ENCODE results near the gene ACOT7.

Gene ACOT7

DNA sequence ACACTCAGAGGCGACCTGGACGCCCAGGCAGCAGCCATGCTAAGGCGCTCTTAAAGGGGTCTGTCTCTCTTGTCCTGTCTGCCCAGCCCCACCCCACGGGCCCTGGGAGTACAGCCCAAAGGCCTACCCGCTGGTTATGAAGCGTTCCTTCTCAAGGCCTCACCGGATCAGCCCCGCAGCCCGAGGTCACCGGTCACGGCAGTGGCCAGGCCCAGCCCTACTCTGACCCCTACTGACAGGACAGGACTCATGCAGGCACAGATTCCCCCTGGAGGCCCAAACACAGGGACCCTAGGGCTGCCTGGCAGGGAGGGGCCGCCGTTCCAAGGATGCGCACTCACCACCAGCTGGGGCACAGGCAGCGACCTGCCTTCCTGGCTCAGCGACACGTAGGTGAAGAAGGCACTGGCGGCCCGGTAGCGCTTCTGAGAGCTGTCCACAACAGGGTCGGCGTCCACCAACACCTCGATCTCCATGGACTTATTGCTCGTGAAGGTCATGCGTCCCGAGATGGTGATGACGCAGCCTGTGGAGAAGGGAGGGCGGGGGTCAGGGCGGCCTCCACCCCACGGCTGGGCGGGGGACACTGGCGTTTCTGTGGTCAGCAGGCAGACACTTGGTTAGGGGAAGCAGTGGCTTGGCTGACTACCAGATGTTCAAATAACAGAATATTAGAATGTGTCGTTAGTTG, 112.7 kb downstream of the ACOT7 start:
- DNase-seq: no peak

DNA sequence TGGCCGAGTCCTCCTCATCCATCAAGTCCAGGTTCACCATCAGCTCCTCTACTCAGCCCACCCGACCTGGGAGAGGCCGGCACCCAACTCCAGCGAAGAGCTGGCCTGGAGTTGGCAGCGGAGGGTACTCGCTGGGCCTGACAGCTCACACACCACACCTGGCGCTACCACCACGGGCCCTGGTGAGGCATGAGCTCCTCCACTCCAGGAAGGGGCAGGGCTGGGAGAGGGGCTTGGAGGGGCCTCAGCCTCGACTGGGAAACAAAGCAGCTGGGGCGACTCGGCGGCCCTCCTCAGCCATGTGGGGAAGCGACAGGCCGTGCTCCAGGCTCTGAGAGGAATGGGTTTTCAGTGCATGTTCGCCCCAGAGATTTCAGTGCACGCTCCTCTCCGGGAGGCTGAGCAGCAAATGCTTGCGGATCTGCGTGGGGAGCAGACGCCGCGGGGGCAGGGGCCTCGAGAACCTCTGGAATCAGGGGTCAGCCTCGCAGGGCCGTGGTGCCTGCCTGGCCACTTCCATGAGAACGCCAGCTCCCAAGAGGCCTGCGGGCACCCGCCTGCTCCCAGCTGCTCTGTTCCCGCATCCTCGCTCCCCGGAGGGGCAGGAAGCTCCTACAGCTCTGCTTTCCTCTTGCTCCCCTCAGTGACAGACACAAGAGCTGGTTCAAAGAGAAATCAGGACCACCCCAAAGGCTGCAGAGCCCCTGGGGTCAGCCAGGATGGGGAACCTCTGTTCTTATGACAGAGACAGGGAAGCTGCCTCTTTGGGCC, 113.8 kb downstream of the ACOT7 start:
- DNase-seq: no peak

DNA sequence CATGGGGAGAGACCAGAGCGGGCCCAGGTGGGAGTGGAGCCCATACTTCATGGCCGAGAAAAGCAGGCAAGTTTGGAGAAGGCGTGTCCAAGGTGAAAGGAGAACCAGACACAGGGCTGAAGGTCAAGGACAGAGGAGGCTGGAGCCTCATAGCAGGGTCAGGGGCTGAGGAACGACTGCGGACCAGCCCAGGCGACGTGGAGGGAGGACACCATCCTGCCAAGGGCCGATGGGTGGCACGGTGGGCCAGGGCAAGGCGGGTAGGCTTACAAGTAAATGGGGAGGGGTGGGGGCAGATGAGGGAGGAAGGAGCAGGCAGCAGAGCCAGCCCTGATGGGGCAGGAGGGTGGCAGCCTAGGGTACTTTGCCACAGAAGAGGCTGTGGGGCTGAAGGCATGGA, 114.5 kb downstream of the ACOT7 start:
- no peak for DNase-seq

DNA sequence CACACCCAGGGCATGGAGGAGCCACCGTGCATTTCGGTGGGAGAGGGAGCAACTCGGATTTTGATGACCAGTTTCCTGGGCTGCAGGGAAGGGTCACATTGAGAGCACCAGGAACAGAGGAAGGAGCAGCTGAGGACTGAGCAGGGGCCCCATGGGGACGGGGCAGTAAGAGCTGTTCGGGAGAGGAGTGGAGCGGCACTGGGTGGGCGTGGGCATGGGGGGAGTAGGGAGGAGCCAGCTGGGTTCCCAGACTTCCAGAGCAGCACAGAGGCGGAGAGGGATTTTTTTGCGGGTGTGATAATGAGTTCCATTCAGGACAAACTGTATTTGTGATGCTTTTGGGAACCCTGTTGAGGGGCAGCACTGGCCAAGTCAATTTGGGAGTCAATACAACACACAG, 115.3 kb downstream of the ACOT7 start:
- DNase-seq: no peak

DNA sequence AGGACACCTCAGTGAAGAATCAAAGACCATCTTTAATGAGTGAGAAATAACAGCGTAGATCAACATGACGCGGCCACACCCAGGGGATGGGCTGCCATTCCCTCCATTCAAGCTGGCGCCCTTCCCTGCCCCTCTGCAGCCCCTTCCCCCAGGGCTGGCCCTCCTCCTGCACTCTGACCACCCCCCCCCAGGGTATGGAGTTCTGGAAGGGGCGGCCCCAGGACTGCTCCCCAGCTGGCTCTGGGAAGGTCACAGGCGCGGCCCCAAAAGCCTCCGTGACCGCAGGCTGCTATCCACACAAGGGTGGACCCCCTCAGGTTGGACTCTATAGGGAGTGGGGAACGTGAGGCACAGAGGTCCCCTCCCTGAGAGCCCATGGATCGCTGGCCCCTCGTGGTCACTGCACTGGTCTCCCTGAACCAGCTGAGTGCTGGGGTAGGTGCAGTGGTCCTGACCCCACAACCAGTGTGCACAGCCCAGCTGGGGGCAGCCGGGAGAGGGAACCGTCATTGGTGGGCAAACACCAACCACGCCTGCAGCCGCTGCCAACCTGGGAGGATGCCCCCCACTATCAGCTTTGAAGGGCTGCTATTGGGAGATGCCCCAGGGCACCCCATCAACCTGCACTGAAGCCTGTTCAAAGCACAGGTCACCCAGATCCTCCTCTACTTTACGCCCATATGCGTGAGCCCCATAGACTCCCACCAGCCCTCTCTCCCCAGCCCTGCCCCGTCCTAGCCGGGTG, 116.6 kb downstream of the ACOT7 start:
- no peak for DNase-seq

DNA sequence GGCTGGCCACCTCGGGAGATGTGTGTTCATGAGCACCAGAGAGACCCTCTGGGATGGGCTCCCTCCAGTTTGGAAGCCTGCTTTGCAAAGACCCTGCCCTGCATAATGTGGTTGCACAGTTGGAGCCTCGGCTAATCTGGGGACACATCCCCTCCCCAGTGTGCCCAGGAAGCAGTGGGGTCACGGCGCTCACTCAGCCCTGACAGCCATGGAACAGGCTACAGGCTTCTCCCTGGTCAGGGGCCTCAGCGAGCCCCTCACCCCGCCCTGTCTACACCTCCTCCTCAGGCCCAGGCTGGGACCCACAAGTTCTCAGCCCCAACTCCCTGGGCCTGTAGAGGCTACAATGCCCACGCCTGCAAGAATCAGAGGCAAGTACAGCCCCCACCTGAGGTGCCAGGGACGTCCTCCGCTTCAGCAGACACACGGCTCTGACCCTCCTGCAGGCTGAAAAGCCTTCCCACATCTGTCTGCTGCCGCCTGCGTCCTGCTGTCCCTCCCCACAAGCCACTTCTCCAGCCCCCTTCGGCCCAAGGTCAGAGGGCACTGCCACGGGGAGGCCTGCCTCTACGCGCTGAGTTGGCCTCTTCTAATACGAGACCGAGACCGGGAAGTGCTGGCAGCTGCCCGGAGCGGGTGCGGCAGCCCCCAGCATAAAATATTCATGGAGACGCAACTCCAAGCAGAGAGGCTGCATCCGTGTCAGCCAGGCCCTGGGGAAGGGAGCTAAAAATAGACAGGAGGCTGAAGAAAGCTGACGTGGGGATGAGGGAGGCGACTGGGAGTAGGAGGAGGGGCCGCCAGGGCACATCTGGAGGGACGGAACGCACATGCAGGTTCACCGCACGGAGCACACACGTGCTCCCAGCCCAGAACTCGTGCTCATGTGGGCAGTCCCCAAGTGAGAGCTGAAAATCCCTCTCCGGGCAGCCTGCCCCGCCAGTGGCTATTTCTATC, 117.5 kb downstream of the ACOT7 start:
- no peak for DNase-seq

DNA sequence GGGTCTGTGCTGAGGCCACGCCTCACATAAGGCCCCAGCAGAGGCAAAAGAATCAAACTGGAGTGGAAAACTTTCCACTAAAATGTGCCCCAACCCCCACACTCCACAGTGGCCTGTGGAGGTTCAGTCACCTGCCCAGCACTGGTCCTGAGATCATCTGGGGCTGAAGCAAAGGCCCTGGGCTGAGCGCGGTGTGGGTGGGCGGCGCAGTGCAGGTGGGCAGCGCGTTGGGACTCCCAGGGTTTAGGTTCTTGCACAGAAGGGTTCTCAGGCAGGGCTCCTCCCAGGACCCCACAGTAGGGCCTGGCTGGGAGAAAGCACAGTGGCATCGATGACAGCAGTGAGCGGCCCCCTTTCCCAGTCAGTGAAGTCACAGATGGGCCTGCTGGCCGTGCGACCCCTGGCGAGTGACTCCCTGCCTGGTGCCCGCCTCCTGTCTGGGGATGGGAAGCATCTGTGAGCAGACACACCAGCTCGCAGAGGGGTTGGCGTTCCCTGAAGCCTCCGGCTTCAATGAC, 118.9 kb downstream of the ACOT7 start:
- no peak for DNase-seq

DNA sequence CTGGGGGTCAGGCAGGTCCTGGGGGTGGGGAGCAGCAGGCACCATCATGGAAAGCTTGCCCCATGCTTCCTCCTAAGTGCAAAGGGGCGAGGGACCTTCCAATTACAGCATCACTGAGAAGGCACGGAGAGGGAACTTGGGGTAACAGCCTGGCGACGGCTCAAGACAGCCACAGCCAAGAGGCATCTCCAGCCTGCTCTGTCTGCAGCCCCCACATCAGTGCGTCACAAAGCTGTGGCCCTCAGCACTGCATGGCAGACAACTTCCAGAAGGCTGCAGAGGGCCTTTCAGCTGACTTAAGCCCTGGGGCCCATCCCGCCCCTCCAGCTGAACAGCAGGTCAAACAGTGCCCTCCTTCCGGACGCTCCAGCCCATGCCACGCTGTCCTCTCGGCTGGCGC, 119.5 kb downstream of the ACOT7 start:
- no peak for DNase-seq

DNA sequence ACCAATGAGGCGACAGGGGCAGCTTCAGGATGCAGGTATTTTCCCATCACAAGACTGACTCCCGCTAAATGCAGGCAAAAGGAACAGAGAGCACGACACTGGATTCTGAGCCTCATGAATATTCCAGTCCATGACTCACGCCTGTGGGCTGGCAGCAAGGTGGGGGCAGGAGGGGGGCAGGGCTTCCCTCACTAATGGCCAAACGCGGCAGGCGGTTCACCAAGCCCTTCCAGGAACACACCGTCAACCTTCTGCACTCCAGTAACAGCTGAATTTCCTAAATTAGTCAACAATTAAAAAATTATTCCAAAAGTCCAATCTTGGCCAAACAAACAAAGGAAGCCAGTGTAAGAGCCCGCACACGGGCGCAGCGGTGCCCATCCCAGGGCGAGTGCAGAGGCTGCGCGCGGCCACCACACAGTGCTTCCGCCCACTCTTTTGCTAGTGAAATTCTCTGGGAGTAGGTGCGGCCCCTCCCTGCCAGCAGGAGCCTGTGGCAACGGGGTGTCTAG, 120.1 kb downstream of the ACOT7 start:
- no peak for DNase-seq

DNA sequence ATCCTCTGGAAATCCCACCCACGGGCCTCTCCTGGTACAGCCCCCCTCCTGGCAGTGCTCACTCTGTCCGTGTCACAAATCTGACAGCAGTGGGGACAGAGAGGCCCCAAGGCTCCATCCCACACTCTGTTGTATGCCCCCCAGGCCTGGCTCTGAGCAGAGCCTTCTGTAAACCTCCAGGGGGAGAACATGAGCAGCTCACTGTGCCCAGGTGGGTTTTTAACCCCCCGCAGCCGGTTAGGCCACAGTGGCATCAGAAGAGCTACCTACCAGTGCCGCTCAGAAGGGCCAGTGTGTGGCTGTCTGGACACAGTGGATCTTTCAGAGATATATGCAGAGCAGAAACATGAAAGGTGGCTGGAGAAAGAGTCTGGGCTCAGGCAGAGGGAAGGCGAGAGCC, 120.7 kb downstream of the ACOT7 start:
- no peak for DNase-seq

DNA sequence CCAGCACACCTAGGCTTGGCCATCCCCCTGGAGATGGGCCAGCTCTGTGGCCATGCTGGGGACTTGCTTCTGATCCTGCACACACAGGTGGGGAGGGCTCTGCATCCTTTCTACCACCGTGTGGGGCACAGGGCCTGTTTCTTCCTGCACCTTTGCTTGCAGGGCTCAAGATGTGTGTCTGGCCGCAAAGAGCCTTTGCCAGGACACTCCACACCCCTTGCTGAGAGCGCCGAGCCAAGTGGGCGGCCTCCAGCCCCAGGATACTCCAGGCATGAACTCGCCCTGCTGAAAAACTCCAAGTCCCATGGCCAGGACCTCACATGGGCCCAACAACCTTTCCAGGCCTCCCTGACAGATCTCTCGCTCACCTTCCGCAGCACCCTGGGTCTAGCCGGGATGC, 121.1 kb downstream of the ACOT7 start:
- no peak for DNase-seq

DNA sequence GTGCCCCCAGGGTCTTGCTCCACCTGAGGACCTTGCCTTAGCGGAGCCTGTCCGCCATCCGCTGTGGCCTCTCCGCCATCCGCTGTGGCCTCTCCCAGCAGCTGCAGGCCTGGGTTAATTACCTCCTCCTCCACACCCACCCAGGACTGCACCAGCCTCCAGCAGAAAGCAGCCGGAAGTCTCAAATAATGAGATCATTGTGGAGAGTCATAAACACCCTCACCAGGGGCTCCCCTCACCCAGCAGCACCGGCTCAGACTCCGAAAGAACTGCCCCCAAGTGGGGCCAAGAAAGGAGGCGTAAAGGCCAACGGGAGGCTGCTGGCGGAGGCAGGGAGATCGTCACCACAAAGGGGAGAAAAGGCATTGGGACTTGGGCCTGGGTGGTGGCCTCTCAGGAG, 122.0 kb downstream of the ACOT7 start:
- no peak for DNase-seq

DNA sequence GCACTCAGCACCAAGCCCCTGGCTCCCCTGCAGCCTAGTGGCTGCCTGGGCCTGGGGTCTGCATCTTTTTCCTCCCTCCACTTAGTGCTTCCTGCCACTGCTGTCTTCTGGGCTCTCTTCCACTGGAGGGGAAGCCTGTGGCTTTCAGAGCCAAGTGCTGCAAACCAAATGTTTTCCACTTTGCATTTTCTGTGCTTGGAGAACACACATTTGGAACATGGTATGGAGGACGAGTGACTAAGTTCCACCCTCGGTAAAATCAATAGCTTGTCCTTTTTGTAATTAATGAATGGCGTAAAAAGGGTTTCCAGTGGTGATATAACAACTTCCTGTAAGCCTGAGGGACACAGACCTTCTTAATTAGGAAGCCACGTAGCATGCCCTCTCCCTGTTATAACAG, 122.6 kb downstream of the ACOT7 start:
- no peak for DNase-seq

DNA sequence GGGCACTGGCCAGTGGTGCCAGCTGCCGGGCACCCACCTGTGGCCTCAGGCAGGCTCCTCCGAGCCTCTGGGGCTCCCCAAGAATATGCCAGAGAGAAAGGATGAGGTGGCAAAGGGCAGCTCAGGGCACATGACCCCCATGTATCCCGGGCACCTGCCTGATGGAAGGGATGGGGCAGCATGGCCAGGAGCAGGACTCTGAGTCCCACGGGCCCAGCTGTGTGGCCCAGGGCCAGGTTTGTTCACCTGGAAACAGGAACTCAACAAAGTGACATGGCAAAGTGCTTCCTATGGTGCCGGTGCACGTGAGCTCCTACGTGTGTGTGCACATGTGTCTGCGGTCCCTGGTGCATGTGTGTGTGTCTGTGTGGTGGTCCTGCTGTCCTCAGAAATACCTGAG, 123.2 kb downstream of the ACOT7 start:
- no peak for DNase-seq

DNA sequence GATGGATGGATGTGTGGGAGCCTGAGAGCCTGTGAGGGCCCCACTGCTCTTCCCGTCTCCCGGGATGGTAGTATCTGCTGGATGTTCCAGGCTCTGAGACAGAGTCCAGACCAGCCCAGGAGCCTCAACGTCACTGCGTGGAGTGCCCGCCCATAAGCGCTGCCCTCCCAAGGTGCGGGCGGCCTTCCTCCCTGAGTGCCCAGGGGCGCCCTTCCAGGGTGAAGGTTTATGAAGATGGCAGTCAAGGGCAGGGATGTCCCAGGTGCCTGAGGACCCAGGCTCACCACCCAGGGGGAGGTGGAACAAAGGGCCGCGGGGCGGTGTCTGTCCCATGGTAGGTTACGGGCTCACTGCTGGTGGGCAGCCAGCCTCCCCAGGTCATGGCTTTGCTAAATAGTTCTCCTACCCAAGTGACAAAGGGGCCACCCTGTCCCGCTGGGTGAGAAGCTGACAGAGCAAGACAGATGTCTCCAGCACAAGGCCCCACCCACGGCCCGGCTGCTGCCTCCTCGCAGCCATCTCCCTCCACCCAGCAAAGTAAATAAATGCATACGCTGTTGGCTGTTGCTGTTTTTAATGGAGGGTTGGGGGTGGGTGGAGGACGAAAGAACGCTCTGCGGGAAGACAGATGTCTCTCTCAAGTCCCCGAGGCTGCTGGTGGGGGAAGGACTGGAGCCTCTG, 123.7 kb downstream of the ACOT7 start:
- no peak for DNase-seq

DNA sequence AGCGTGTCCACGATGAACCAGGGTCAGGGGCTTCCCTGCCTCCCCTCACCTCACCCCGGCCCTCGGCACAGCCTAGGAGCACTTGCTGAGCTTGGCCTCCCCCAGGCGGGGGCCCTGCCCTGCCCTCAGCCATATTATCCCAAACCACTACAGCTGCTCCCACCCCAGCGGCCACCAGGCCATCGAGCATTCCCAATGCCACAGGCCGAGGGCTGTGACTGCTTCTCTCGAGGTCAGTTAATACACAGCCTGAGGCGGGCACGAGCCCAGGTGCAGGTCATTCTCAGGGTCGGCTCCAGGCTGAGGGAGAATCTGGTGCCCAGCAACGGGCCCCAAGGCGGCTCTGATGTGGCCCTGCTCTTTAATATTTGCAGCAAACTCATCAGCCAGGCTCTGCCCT, 124.3 kb downstream of the ACOT7 start:
- no peak for DNase-seq

DNA sequence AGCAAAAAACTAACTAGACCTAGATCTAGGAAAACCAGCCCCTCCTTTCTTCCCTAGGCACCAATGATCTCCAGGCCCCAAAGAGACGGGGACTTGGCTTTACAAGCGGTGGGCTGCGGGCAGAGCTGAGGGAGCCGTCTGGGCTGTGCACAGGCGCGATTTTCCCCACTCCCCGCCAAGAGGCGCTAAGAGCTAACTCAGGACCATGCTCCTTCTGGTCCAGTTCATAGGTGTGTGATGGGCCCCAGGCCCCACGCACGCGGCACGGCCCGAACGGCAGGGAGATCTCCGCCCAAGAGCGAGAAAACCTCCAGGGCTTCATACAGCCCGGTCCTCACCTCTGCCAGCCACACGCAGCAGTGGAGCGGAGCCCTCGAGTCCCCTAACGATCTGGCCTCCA, 125.2 kb downstream of the ACOT7 start:
- no peak for DNase-seq

DNA sequence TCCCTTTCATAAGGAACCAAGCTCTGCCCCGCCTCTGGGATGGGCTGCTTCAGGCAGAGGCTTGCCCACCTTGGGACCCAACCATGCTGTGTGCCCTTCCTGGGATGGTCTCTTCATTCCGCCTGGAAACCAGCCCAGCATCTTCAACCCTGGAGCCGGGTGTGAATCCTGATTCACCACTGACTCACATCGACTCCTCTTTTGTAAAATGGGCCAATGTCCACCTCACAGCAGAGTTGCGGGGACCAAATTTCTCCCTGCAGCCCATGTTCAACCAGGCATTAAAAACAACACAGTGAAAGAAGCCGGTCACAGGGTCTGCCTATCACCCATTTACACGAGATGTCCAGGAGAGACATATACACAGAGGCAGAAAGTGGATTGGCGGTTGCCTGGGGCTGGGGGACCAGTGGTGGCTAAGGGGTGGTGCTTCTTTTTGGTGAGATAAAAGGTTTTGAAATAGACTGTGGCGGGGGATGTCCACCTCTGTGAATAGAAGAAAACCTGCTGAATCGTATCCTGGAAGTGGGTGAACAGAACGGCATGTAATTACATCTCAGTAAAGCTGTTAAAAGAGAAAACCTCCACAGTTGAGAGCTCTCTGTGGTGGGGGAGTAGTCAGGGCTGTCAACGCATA, 125.8 kb downstream of the ACOT7 start:
- DNase-seq: no peak

DNA sequence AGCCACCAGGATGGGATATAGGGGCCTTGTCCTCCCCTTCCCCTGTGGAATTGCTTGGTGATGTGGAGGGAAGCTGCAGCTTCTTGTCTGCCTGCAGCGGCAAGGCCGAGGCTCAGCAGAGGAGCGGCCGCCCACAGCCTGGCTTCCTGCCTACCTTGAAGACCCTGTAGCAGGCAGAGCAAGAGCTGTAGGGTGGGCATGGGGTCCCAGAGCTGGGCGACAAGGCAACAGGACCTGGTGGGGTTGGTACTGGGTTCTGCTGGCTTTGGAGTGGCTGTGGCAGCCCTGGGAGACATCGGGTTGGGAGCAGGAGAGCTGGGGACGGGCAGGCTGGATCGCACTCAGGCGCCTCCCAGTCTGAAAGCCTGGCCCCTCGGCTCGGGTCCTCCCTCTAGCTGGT, 126.9 kb downstream of the ACOT7 start:
- no peak for DNase-seq

DNA sequence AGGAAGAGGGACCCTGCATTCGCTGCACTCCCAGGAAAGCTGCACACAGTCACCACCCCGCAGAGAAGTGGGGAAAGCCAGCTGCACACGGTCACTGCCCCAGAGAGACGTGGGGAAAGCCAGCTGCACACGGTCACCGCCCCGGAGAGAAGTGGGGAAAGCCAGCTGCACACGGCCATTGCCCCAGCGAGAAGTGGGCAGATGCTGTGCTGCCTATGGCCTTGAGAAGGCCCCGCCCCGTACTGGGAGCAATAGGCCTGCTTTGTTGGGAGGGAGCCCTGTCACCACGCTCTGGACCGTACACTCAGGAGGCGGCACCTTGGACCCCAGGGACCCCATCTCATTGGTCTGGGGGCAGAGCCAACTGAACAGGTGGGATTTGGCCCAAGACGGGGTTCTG, 128.4 kb downstream of the ACOT7 start:
- no peak for DNase-seq

DNA sequence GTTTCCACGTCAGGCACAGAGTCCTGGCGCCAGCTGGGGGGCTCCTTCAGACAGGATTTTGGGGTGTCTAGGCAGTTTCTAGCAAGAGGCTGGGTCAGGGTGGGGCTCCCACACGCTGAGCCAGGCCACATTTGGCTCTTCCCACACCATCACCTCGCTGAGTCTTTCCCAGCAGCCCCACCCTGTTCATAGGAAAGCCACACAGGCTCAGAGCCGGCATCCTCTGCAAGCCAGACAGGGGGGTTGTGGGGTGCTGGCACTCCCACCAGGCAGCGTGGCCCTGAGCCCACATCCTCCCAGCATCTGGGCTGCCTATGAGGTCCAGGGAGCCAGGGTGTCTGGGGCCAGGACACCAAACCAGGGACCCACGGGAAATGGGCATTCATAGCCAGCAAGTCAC, 129.9 kb downstream of the ACOT7 start:
- DNase-seq: no peak

Data from activated naive CD4-positive, alpha-beta T cell (primary cell).